Activated naive CD4-positive, alpha-beta T cell treated with anti-CD3 and anti-CD28 coated beads, Interleukin-2, amount 50 U/mL, for 16 hours (primary cell): Measurements from ENCODE around the gene USP6NL.

Experiments
- DNase-seq: peaks from one replicate; pipeline ENCODE4 v3.0.0-alpha.2; 2020

The USP6NL gene

GRCh38 chr10:11615396-11615795, 3.9 kb upstream of the USP6NL start:
- no peak for DNase-seq

- DNase-seq = no peak
Measured at GRCh38 chr10:11612021-11613001, 861 bp upstream of the USP6NL start.

- peak; percentile 37 for DNase-seq
Measured at GRCh38 chr10:11610826-11611247, 613 bp downstream of the USP6NL start.

GRCh38 chr10:11610166-11610825, 1.2 kb downstream of the USP6NL start:
- DNase-seq = no peak

GRCh38 chr10:11609492-11610093, 1.9 kb downstream of the USP6NL start:
- no peak for DNase-seq

GRCh38 chr10:11609052-11609451, 2.4 kb downstream of the USP6NL start:
- no peak for DNase-seq

- no peak for DNase-seq
Measured at GRCh38 chr10:11608159-11609013, 3.1 kb downstream of the USP6NL start.

- DNase-seq = no peak
Measured at GRCh38 chr10:11605807-11606408, 5.5 kb downstream of the USP6NL start.

GRCh38 chr10:11604865-11605650, 6.4 kb downstream of the USP6NL start:
- no peak for DNase-seq

GRCh38 chr10:11603741-11604140, 7.7 kb downstream of the USP6NL start:
- no peak for DNase-seq

- DNase-seq = no peak
Measured at GRCh38 chr10:11602919-11603523, 8.4 kb downstream of the USP6NL start.

- no peak for DNase-seq
Measured at GRCh38 chr10:11602358-11602757, 9.1 kb downstream of the USP6NL start.

- DNase-seq = no peak
Measured at GRCh38 chr10:11601670-11602069, 9.8 kb downstream of the USP6NL start.

GRCh38 chr10:11600280-11600679, 11.2 kb downstream of the USP6NL start:
- no peak for DNase-seq

- no peak for DNase-seq
Measured at GRCh38 chr10:11598712-11599397, 12.6 kb downstream of the USP6NL start.

GRCh38 chr10:11597470-11597869, 14.0 kb downstream of the USP6NL start:
- no peak for DNase-seq

- no peak for DNase-seq
Measured at GRCh38 chr10:11595395-11595692, 16.1 kb downstream of the USP6NL start.

GRCh38 chr10:11594589-11595394, 16.7 kb downstream of the USP6NL start:
- DNase-seq = no peak

- no peak for DNase-seq
Measured at GRCh38 chr10:11593612-11594011, 17.8 kb downstream of the USP6NL start.

GRCh38 chr10:11589738-11590137, 21.7 kb downstream of the USP6NL start:
- no peak for DNase-seq
